Spleen (tissue), 11 donors: ENCODE data around the gene RORB. TPM values are rescaled to one million over a fixed set of nuclear protein-coding genes. Genes with fewer than 3 reads are reported as not detected.

Experiments used
- DNase-seq: peaks from one replicate; pipeline ENCODE4 v3.0.0-alpha.2; 2020
- H3K27ac ChIP-seq, 8 donors: fragments of 200-600 bp; sonication (generic) in 7 of 8; 1 replicate in 4 of 8; 2 replicates in 4 of 8; pipeline versions ENCODE4 v1.5.0 to v1.8.0; 2016 to 2021; ENCODE audit warnings: inconsistent platforms in 4 of 8, mild to moderate bottlenecking in 4 of 8, moderate library complexity in 1 of 8
- H3K27me3 ChIP-seq, 7 donors: fragments of 200-600 bp; sonication (generic) in 6 of 7; replicated peaks in 1 of 7; 1 replicate in 4 of 7; 2 replicates in 3 of 7; pipeline versions ENCODE4 v1.5.0 to v1.8.0; 2016 to 2021; ENCODE audit warnings: inconsistent platforms in 3 of 7, mild to moderate bottlenecking in 1 of 7
- H3K36me3 ChIP-seq, 6 donors: fragments of 200-600 bp; sonication (generic) in 5 of 6; 1 replicate in 4 of 6; 2 replicates in 2 of 6; pipeline versions ENCODE4 v1.5.0 to v1.8.0; 2016 to 2021; ENCODE audit warnings: inconsistent platforms in 2 of 6
- H3K4me1 ChIP-seq, 6 donors: fragments of 200-600 bp; sonication (generic) in 5 of 6; 1 replicate in 3 of 6; 2 replicates in 3 of 6; pipeline versions ENCODE4 v1.5.0 to v1.8.0; 2016 to 2021; ENCODE audit warnings: inconsistent platforms in 3 of 6
- H3K4me3 ChIP-seq, 8 donors: fragments of 200-600 bp; sonication (generic) in 7 of 8; 1 replicate in 4 of 8; 2 replicates in 4 of 8; pipeline versions ENCODE4 v1.5.0 to v1.8.0; 2016 to 2021; ENCODE audit warnings: inconsistent platforms in 4 of 8, mild to moderate bottlenecking in 4 of 8, moderate library complexity in 2 of 8
- H3K9me3 ChIP-seq, 8 donors: fragments of 200-600 bp; sonication (generic) in 7 of 8; 1 replicate in 4 of 8; 2 replicates in 4 of 8; pipeline versions ENCODE4 v1.5.0 to v1.8.0; 2016 to 2021; ENCODE audit warnings: inconsistent platforms in 4 of 8
- POLR2A ChIP-seq, 3 donors: fragments of 450-650 bp; IDR thresholded peaks; one replicate each; pipeline ENCODE4 v1.5.1; 2017; ENCODE audit warnings: antibody characterized with exemption in 3 of 3, mild to moderate bottlenecking in 1 of 3
- POLR2AphosphoS5 ChIP-seq, 3 donors: sonication (generic); formaldehyde crosslinking; IDR thresholded peaks; one replicate each; pipeline ENCODE4 v1.5.1; 2017; ENCODE audit warnings: antibody characterized with exemption in 3 of 3
- WGBS, 5 donors: extraction: QIAGEN DNeasy Blood & Tissue Kit in 3 of 5; methylation state at CpG; one replicate each; pipeline versions ENCODE4 v1.1.5 to v1.1.7; 2013 to 2018; 5-methylcytosine and 5-hydroxymethylcytosine counted together
- intact Hi-C: fragments of 100-400 bp; cut with DNase I; formaldehyde crosslinking; loops from one replicate; pipeline ENCODE4 v1.15.0; 2023; ENCODE audit warnings: low total_unique reads
- polyA plus RNA-seq, 3 donors: library from polyadenylated mRNA; stranded (reverse); fragments of 200-250 nt; gene quantifications; one replicate each; pipeline ENCODE4 v1.2.1, GENCODE V29; 2013
- total RNA-seq, 7 donors: library from RNA; depleted of rRNA in 3 of 7; stranded (reverse); fragments of >200 nt in 3 of 7; fragmentation: NEBNext Ultra II Directional in 4 of 7; extraction: Animal tissue kit (Norgen Biotek cat#: 25700) in 4 of 7; gene quantifications; one replicate each; pipeline versions ENCODE4 v1.1.0 to v1.2.1, GENCODE V29; 2016 to 2021
- TF ChIP-seq, protein P1 (sequence below), 11 experiments: fragments of 200-600 bp in 7 of 11; fragments of 450-650 bp in 4 of 11; sonication (generic) in 4 of 11; IDR thresholded peaks in 8 of 11; conservative IDR thresholded peaks in 3 of 11; 1 replicate in 7 of 11; 2 replicates in 4 of 11; pipeline versions ENCODE4 v1.4.0 to v1.8.0; 2016 to 2021; ENCODE audit warnings: antibody characterized with exemption in 11 of 11, inconsistent platforms in 4 of 11, mild to moderate bottlenecking in 1 of 11
- donor health status: healthy with polysubstance abuse.
- donor health status: DM: no; HTN: no; CAD: no; lungs with moderate emphysema.
- donor health status: DM: no; HTN: no; CAD: no.
- donor health status: Bipolar disorder and iron deficiency.
- donor health status: healthy.
- donor health status: DM: no; HTN: no; CAD: no.
- donor health status: DM: yes; HTN: yes; CAD: no.

Gene RORB
- total and polyA plus RNA-seq, 10 donors, result 0.02 to 0.18 (median 0.09) TPM; not detected in 2

GRCh38 chr9:74691058-74691457 is 193.9 kb downstream of the RORB start:
- 80 to 88% (median 83%) methylated on average over 8 of the region's 8 CpGs for WGBS, 5 donors

DNA sequence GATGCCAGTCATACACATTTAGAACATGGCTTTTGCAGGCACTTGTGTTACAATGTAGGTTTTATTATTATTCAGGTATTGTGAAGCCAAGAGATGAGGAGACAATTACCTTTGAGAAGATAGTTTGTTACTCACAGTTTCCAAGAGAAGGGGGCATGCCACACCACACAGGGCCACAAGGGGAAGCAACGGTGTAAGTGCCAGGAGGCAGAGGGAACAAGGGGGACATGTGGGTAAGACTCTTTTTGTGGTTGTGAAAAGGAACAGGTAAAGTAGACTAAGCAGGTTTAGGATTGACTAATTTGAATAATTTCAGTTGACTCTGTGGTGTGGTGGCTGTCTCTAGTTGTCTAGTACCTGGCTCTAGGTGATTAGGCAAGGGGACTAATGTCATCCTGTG is 199.4 kb downstream of the RORB start:
- Histone ChIP-seq H3K4me1 (no peaks in the 10 kb centered on the region), H3K4me3 (no peak overlapping the region), H3K36me3 (no peaks in the 10 kb centered on the region), H3K9me3 (no peaks in the 10 kb centered on the region), H3K27ac (no peak overlapping the region), H3K27me3 (peaks cover 0 to 9% (median 0%) of the 10 kb centered on the region in 7 donors)
- intact Hi-C loops, result no loop called here
- no peak for TF ChIP-seq POLR2A (IDR thresholded peaks at IDR 0.05)
- TF ChIP-seq, protein P1, sequence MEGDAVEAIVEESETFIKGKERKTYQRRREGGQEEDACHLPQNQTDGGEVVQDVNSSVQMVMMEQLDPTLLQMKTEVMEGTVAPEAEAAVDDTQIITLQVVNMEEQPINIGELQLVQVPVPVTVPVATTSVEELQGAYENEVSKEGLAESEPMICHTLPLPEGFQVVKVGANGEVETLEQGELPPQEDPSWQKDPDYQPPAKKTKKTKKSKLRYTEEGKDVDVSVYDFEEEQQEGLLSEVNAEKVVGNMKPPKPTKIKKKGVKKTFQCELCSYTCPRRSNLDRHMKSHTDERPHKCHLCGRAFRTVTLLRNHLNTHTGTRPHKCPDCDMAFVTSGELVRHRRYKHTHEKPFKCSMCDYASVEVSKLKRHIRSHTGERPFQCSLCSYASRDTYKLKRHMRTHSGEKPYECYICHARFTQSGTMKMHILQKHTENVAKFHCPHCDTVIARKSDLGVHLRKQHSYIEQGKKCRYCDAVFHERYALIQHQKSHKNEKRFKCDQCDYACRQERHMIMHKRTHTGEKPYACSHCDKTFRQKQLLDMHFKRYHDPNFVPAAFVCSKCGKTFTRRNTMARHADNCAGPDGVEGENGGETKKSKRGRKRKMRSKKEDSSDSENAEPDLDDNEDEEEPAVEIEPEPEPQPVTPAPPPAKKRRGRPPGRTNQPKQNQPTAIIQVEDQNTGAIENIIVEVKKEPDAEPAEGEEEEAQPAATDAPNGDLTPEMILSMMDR (IDR thresholded peaks at IDR 0.05 in 8 of 11, conservative IDR thresholded peaks at IDR 0.05 in 3 of 11), result no peak
- TF ChIP-seq POLR2AphosphoS5 (IDR thresholded peaks at IDR 0.05), result no peak
- 67 to 92% (median 73%) methylated on average over 1 of the region's 1 CpG for WGBS, 5 donors
- DNase-seq, result no peak

More at GRCh38 chr9:74691058-74691457, 193.9 kb downstream of the RORB start:
- TF ChIP-seq, protein P1 (IDR thresholded peaks at IDR 0.05 in 8 of 11, conservative IDR thresholded peaks at IDR 0.05 in 3 of 11), result no peak
- TF ChIP-seq POLR2A (IDR thresholded peaks at IDR 0.05), result no peak
- no peak for TF ChIP-seq POLR2AphosphoS5 (IDR thresholded peaks at IDR 0.05)
- intact Hi-C loops, result no loop called here
- no peak for DNase-seq
- Histone ChIP-seq H3K27me3 (no peaks in the 10 kb centered on the region), H3K36me3 (no peaks in the 10 kb centered on the region), H3K4me3 (no peak overlapping the region), H3K27ac (no peak overlapping the region), H3K4me1 (no peaks in the 10 kb centered on the region), H3K9me3 (no peaks in the 10 kb centered on the region)

DNA sequence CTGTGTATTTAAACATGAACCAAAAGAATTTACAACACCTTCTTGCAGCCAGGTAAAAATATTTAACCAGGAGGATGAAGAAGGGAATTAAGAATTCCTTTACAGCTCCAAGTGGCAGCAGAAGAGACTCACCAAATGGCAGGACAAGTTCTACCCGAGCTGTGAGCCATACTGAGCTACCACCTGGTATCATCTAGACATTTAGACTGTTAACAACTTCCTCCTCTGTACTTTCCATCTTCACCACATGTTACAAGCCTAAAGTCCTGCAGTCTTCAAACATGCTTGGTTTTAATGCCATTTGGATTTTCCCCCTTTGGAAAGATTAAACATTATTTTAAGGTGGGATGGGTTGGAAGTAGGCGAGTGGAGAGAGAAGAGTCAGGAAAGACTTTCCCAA is 200.4 kb downstream of the RORB start:
- 48 to 74% (median 58%) methylated on average over 2 of the region's 2 CpGs for WGBS, 5 donors
- Histone ChIP-seq H3K27me3 (peaks cover 0 to 9% (median 0%) of the 10 kb centered on the region in 7 donors), H3K36me3 (no peaks in the 10 kb centered on the region), H3K4me3 (no peak overlapping the region), H3K27ac (no peak overlapping the region), H3K9me3 (no peaks in the 10 kb centered on the region), H3K4me1 (no peaks in the 10 kb centered on the region)
- DNase-seq, result no peak
- TF ChIP-seq POLR2A (IDR thresholded peaks at IDR 0.05), result no peak
- no peak for TF ChIP-seq POLR2AphosphoS5 (IDR thresholded peaks at IDR 0.05)
- TF ChIP-seq, protein P1 (IDR thresholded peaks at IDR 0.05 in 8 of 11, conservative IDR thresholded peaks at IDR 0.05 in 3 of 11), result no peak
- intact Hi-C loops, result no loop called here

- WGBS, 5 donors, result 69 to 86% (median 77%) methylated on average over 5 of the region's 5 CpGs
- no peak overlapping the region for H3K4me3 ChIP-seq
- no peaks in the 10 kb centered on the region for H3K36me3 ChIP-seq
- H3K9me3 ChIP-seq, result no peaks in the 10 kb centered on the region
- H3K27me3 ChIP-seq, result peaks cover 0 to 8% (median 0%) of the 10 kb centered on the region in 7 donors
- DNase-seq, result no peak
- H3K27ac ChIP-seq, result no peak overlapping the region
- no peaks in the 10 kb centered on the region for H3K4me1 ChIP-seq
- intact Hi-C loops, result no loop called here
- TF ChIP-seq, protein P1 (IDR thresholded peaks at IDR 0.05 in 8 of 11, conservative IDR thresholded peaks at IDR 0.05 in 3 of 11), result no peak
- no peak for TF ChIP-seq POLR2A (IDR thresholded peaks at IDR 0.05)
- no peak for TF ChIP-seq POLR2AphosphoS5 (IDR thresholded peaks at IDR 0.05)
These were observed 214.2 kb downstream of the RORB start for GRCh38 chr9:74711341-74711740.
